HepG2 (cell line): ENCODE measurements around the gene GPR179. TPM values are rescaled to one million over a fixed set of nuclear protein-coding genes. Genes with fewer than 3 reads are reported as not detected.

ENCODE experiments used
- ADNP ChIP-seq: sonication (generic); formaldehyde crosslinking; IDR thresholded peaks from 2 replicates; pipeline ENCODE4 v1.4.0; 2020; ENCODE audit warnings: missing genetic modification reagents
- AKAP8 ChIP-seq: sonication (generic); formaldehyde crosslinking; IDR thresholded peaks from 2 replicates; pipeline ENCODE4 v1.5.1; 2020; ENCODE audit warnings: mild to moderate bottlenecking, missing genetic modification reagents
- DZIP1 ChIP-seq: sonication (generic); formaldehyde crosslinking; IDR thresholded peaks from 2 replicates; pipeline ENCODE4 v1.5.0; 2020; ENCODE audit warnings: mild to moderate bottlenecking, missing genetic modification reagents
- FOXK2 ChIP-seq: fragments of 450-650 bp; IDR thresholded peaks from 2 replicates; pipeline ENCODE4 v1.6.1; 2016
- GABPA ChIP-seq, 2 experiments: IDR thresholded peaks; 2 replicates each; pipeline ENCODE4 v1.6.1; 2011 to 2016; ENCODE audit warnings: low read depth in 2 of 2, low read length in 1 of 2, missing biosample characterization in 1 of 2, missing genetic modification characterization in 1 of 2
- JUNB ChIP-seq: sonication (generic); formaldehyde crosslinking; IDR thresholded peaks from 2 replicates; pipeline ENCODE4 v1.8.0; 2022; ENCODE audit warnings: missing genetic modification reagents, mild to moderate bottlenecking, borderline replicate concordance
- NFIC ChIP-seq: IDR thresholded peaks from 2 replicates; pipeline ENCODE4 v1.6.1; 2012; ENCODE audit warnings: mild to moderate bottlenecking, low read length, inconsistent platforms
- RBM22 ChIP-seq: fragments of 200-400 bp; formaldehyde crosslinking; optimal IDR thresholded peaks from 2 replicates; pipeline ENCODE3; 2017; ENCODE audit warnings: mild to moderate bottlenecking, low read length, moderate library complexity
- RFXANK ChIP-seq: IDR thresholded peaks from 2 replicates; pipeline ENCODE4 v1.6.1; 2016
- ZNF160 ChIP-seq: sonication (generic); formaldehyde crosslinking; IDR thresholded peaks from 2 replicates; pipeline ENCODE4 v1.8.0; 2022; ENCODE audit warnings: mild to moderate bottlenecking, inconsistent platforms, missing genetic modification reagents
- ZNF580 ChIP-seq: IDR thresholded peaks from 2 replicates; pipeline ENCODE4 v1.6.1; 2016; ENCODE audit warnings: low read depth, borderline replicate concordance
- ZNF614 ChIP-seq: IDR thresholded peaks from 2 replicates; pipeline ENCODE4 v1.6.1; 2018; ENCODE audit warnings: missing biosample characterization, missing genetic modification reagents, inconsistent platforms, borderline replicate concordance
- ZNF674 ChIP-seq: sonication (generic); formaldehyde crosslinking; IDR thresholded peaks from 2 replicates; pipeline ENCODE4 v1.5.0; 2020; ENCODE audit warnings: low read depth, mild to moderate bottlenecking, missing genetic modification reagents
- polyA plus RNA-seq, 8 experiments: library from polyadenylated mRNA; depleted of rRNA in 3 of 8; stranded (reverse) in 7 of 8; unstranded in 1 of 8; fragments of >200 nt; fragmentation: Illumina TruSeq in 4 of 8; extraction: Trizol in 4 of 8; gene quantifications; 2 replicates each; pipeline versions ENCODE4 v1.2.1 to v1.2.3, GENCODE V29; 2011 to 2016; ENCODE audit warnings: low read depth in 4 of 8, missing spikeins in 1 of 8, mixed read lengths in 1 of 8; ENCODE audit not compliant: insufficient read depth in 1 of 8
- total RNA-seq, 5 experiments: library from RNA; depleted of rRNA; stranded (reverse); fragments of >200 nt; fragmentation: Illumina TruSeq; extraction: Trizol; gene quantifications; 2 replicates each; pipeline ENCODE4 v1.2.3, GENCODE V29; 2016; ENCODE audit warnings: low read depth in 1 of 5
- TF ChIP-seq, protein P1 (sequence below): sonication (generic); formaldehyde crosslinking; IDR thresholded peaks from 2 replicates; pipeline ENCODE4 v1.4.0; 2020; ENCODE audit warnings: low read depth, mild to moderate bottlenecking, missing genetic modification reagents
- TF ChIP-seq, protein P2 (sequence below): sonication (generic); formaldehyde crosslinking; IDR thresholded peaks from 2 replicates; pipeline ENCODE4 v1.4.0; 2020; ENCODE audit warnings: missing genetic modification reagents
- TF ChIP-seq, protein P3 (sequence below): sonication (generic); formaldehyde crosslinking; IDR thresholded peaks from 2 replicates; pipeline ENCODE4; 2020; ENCODE audit warnings: missing genetic modification reagents, mild to moderate bottlenecking, borderline replicate concordance
- TF ChIP-seq, protein P4 (sequence below): sonication (generic); formaldehyde crosslinking; IDR thresholded peaks from 2 replicates; pipeline ENCODE4 v1.5.0; 2020; ENCODE audit warnings: mild to moderate bottlenecking, missing genetic modification reagents

GPR179 gene
- total and polyA plus RNA-seq, 2 of the 13 experiments (the other 11 are each of a cell fraction or from before 2014, with no cell fraction given) = 0.03 TPM; not detected in 1

DNA sequence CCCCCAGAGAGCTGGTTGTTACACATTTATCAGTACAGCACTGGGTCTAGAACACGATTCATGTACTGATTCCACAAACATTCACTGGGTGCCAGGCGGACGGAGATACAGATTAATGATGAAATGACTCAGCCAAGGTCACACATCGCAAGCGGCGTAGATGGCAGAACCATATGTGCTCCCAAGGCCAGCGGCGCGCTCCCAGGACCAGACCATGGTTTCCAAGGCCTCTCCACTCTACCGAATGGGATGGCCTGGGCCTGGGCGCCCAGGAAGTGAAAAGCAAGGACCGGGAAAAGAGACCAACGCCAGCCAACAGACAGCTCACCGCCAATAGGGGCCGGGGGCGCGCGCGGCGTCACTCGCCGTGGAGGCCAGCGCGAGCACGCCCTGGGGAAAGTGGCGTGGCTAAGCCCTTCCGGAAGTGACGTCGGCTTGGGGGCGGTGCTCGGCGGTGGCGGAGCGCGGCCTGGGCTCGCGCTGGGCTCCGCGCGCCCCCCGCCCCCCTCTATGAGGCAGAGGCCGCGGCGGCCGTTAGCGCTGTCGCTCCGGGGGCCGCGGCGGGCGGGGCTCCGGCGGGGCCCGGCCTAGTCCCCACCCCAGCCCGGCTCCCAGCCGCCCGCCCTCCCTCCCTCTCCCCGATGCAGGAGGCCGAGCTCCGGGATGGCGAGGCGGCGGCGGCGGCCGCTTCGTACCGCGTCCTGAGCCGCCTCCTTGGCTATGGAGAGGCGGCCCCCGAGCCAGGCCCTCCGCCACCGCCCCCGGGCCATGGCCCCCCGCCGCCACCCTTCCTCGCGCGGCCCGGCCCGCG is 7.9 kb upstream of the GPR179 start, which contains the start of gene SOCS7 (continued):
- TF ChIP-seq DZIP1 = peak; percentile 79
- peak; percentile 75; the same call in 1 of the 2 replicates for TF ChIP-seq ZNF614 (CRISPR knock-in tag)
- peak; percentile 83; the same call in 1 of the 2 replicates for TF ChIP-seq ZNF580
- no peak; the same call in 1 of the 2 replicates for TF ChIP-seq ZNF160
- TF ChIP-seq, protein P1, sequence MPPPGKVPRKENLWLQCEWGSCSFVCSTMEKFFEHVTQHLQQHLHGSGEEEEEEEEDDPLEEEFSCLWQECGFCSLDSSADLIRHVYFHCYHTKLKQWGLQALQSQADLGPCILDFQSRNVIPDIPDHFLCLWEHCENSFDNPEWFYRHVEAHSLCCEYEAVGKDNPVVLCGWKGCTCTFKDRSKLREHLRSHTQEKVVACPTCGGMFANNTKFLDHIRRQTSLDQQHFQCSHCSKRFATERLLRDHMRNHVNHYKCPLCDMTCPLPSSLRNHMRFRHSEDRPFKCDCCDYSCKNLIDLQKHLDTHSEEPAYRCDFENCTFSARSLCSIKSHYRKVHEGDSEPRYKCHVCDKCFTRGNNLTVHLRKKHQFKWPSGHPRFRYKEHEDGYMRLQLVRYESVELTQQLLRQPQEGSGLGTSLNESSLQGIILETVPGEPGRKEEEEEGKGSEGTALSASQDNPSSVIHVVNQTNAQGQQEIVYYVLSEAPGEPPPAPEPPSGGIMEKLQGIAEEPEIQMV (CRISPR knock-in tag) = peak; percentile 86; the same call in 1 of the 2 replicates
- no peak for TF ChIP-seq JUNB (CRISPR knock-in tag)
- peak; percentile 91; the same call in 1 of the 2 replicates for TF ChIP-seq RFXANK (CRISPR knock-in tag)
- no peak for TF ChIP-seq RBM22
- peak; percentile 89 for TF ChIP-seq GABPA (IDR thresholded peaks at IDR 0.05; ENCODE audit: low read depth, low read length)
- TF ChIP-seq GABPA (CRISPR knock-in tag; IDR thresholded peaks at IDR 0.05; ENCODE audit: low read depth) = peak; percentile 90
- TF ChIP-seq AKAP8 (CRISPR knock-in tag) = 0 out of 2 replicates have a peak, but pooled peaks have one; percentile 11
- TF ChIP-seq ZNF674 (CRISPR knock-in tag) = no peak
- no peak for TF ChIP-seq ADNP
- TF ChIP-seq, protein P2, sequence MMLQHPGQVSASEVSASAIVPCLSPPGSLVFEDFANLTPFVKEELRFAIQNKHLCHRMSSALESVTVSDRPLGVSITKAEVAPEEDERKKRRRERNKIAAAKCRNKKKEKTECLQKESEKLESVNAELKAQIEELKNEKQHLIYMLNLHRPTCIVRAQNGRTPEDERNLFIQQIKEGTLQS (CRISPR knock-in tag) = peak; percentile 77
- no peak for TF ChIP-seq FOXK2
- TF ChIP-seq, protein P3, sequence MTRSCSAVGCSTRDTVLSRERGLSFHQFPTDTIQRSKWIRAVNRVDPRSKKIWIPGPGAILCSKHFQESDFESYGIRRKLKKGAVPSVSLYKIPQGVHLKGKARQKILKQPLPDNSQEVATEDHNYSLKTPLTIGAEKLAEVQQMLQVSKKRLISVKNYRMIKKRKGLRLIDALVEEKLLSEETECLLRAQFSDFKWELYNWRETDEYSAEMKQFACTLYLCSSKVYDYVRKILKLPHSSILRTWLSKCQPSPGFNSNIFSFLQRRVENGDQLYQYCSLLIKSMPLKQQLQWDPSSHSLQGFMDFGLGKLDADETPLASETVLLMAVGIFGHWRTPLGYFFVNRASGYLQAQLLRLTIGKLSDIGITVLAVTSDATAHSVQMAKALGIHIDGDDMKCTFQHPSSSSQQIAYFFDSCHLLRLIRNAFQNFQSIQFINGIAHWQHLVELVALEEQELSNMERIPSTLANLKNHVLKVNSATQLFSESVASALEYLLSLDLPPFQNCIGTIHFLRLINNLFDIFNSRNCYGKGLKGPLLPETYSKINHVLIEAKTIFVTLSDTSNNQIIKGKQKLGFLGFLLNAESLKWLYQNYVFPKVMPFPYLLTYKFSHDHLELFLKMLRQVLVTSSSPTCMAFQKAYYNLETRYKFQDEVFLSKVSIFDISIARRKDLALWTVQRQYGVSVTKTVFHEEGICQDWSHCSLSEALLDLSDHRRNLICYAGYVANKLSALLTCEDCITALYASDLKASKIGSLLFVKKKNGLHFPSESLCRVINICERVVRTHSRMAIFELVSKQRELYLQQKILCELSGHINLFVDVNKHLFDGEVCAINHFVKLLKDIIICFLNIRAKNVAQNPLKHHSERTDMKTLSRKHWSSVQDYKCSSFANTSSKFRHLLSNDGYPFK (CRISPR knock-in tag) = peak; percentile 66; the same call in 1 of the 2 replicates
- TF ChIP-seq, protein P4, sequence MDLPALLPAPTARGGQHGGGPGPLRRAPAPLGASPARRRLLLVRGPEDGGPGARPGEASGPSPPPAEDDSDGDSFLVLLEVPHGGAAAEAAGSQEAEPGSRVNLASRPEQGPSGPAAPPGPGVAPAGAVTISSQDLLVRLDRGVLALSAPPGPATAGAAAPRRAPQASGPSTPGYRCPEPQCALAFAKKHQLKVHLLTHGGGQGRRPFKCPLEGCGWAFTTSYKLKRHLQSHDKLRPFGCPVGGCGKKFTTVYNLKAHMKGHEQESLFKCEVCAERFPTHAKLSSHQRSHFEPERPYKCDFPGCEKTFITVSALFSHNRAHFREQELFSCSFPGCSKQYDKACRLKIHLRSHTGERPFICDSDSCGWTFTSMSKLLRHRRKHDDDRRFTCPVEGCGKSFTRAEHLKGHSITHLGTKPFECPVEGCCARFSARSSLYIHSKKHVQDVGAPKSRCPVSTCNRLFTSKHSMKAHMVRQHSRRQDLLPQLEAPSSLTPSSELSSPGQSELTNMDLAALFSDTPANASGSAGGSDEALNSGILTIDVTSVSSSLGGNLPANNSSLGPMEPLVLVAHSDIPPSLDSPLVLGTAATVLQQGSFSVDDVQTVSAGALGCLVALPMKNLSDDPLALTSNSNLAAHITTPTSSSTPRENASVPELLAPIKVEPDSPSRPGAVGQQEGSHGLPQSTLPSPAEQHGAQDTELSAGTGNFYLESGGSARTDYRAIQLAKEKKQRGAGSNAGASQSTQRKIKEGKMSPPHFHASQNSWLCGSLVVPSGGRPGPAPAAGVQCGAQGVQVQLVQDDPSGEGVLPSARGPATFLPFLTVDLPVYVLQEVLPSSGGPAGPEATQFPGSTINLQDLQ (CRISPR knock-in tag) = peak; percentile 84; the same call in 1 of the 2 replicates
- no peak for TF ChIP-seq NFIC
